Right lobe of liver (tissue), 6 donors: ENCODE results near the gene THBS1. TPM values are rescaled to one million over a fixed set of nuclear protein-coding genes. Genes with fewer than 3 reads are reported as not detected.

ENCODE experiments used
- ATAC-seq, 4 donors: fragments of 200-7000 bp; cut with Tn5 transposase; one replicate each; pipeline ENCODE4 v1.9.1; 2020; ENCODE audit warnings: mild to moderate bottlenecking in 4 of 4, moderate library complexity in 4 of 4
- DNase-seq, 3 donors: peaks; one replicate each; pipeline ENCODE4 v3.0.0-alpha.2; 2020
- H3K27ac ChIP-seq, 3 donors: fragments of 200-600 bp; one replicate each; pipeline ENCODE4 v1.8.0; 2022
- H3K27me3 ChIP-seq, 2 donors: fragments of 200-600 bp; one replicate each; pipeline ENCODE4 v1.8.0; 2022
- H3K36me3 ChIP-seq, 4 donors: fragments of 200-600 bp; sonication (generic) in 1 of 4; one replicate each; pipeline versions ENCODE4 v1.5.1 to v1.8.0; 2017 to 2022; ENCODE audit warnings: control low read depth in 1 of 4
- H3K4me1 ChIP-seq, 4 donors: fragments of 200-600 bp; sonication (generic) in 1 of 4; one replicate each; pipeline versions ENCODE4 v1.5.1 to v1.8.0; 2017 to 2022; ENCODE audit warnings: control low read depth in 1 of 4
- H3K4me3 ChIP-seq, 3 donors: fragments of 200-600 bp; one replicate each; pipeline ENCODE4 v1.8.0; 2022
- H3K9me3 ChIP-seq, 4 donors: fragments of 200-600 bp; sonication (generic) in 1 of 4; one replicate each; pipeline versions ENCODE4 v1.5.1 to v1.8.0; 2017 to 2022; ENCODE audit warnings: control low read depth in 1 of 4
- POLR2A ChIP-seq: fragments of 450-650 bp; IDR thresholded peaks from one replicate; pipeline ENCODE4 v1.6.1; 2017; ENCODE audit warnings: antibody characterized with exemption, mild to moderate bottlenecking
- WGBS: methylation state at CpG from one replicate; pipeline ENCODE4 v1.1.6; 2018; ENCODE audit warnings: low coverage, low lambda C conversion rate; ENCODE audit not compliant: insufficient coverage; ENCODE audit errors: missing lambda C conversion rate; 5-methylcytosine and 5-hydroxymethylcytosine counted together
- intact Hi-C, 2 donors: fragments of 100-400 bp; cut with DNase I; formaldehyde crosslinking; loops; one replicate each; pipeline versions ENCODE4 v1.11.2 to v1.14.1; 2022
- total RNA-seq, 6 experiments: library from RNA; depleted of rRNA in 2 of 6; stranded (reverse); fragments of >200 nt in 2 of 6; fragmentation: NEBNext Ultra II Directional in 3 of 6; extraction: Animal tissue kit (Norgen Biotek cat#: 25700) in 3 of 6; gene quantifications; one replicate each; pipeline versions ENCODE4 v1.1.0 to v1.2.4, GENCODE V29; 2016 to 2023
- TF ChIP-seq, protein P1 (sequence below), 4 donors: fragments of 200-600 bp in 3 of 4; fragments of 450-650 bp in 1 of 4; IDR thresholded peaks; one replicate each; pipeline versions ENCODE4 v1.5.1 to v1.8.0; 2016 to 2022; ENCODE audit warnings: antibody characterized with exemption in 4 of 4, mild to moderate bottlenecking in 2 of 4
- donor health status: DM: no; HTN: yes; CAD: no.
- donor health status: DM: no; HTN: no; CAD: no.
- donor health status: DM: no; HTN: no; CAD: no.
- donor health status: DM: no; HTN: yes; CAD: no.
- donor health status: DM: no; HTN: yes; CAD: no.

THBS1 gene
- total RNA-seq, 6 experiments from 2014 or later: 10.7 to 253 (median 64.6) TPM

DNA sequence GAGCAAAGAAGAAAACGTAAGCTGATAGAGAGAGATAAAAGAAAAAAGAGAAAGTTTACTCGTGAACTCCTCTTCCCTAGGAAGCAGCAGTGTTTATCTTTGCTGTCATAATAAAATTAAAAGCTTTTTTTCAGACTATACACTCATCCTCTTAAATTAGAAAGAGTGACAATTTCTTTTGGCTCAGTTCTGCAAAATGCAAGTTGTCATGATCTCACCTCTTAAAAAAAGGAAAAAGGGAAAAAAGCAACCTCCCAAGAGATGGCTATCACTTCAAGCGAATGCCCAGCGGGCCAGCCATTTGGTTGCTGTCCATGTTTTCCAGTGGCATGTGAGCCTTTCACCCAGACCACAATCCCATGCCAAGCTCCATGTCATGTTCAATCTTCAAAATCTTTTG lies 7.0 kb upstream of the THBS1 start:
- intact Hi-C loops: loop anchor here (10.0 kb wide), 2 partner anchors 269 to 449 kb away; no protein-coding TSS in a partner anchor
- ATAC-seq: no peak
- no peaks in the 10 kb centered on the region for H3K27me3 ChIP-seq
- no peak for TF ChIP-seq POLR2A
- TF ChIP-seq, protein P1, sequence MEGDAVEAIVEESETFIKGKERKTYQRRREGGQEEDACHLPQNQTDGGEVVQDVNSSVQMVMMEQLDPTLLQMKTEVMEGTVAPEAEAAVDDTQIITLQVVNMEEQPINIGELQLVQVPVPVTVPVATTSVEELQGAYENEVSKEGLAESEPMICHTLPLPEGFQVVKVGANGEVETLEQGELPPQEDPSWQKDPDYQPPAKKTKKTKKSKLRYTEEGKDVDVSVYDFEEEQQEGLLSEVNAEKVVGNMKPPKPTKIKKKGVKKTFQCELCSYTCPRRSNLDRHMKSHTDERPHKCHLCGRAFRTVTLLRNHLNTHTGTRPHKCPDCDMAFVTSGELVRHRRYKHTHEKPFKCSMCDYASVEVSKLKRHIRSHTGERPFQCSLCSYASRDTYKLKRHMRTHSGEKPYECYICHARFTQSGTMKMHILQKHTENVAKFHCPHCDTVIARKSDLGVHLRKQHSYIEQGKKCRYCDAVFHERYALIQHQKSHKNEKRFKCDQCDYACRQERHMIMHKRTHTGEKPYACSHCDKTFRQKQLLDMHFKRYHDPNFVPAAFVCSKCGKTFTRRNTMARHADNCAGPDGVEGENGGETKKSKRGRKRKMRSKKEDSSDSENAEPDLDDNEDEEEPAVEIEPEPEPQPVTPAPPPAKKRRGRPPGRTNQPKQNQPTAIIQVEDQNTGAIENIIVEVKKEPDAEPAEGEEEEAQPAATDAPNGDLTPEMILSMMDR (IDR thresholded peaks at IDR 0.05): no peak
- H3K36me3 ChIP-seq: no peaks in the 10 kb centered on the region
- no peaks in the 10 kb centered on the region for H3K9me3 ChIP-seq
- 54% methylated on average over 4 of the region's 4 CpGs for WGBS
- no peak for DNase-seq
- no peaks in the 10 kb centered on the region for H3K4me1 ChIP-seq
- no peak overlapping the region for H3K4me3 ChIP-seq
- H3K27ac ChIP-seq: no peak overlapping the region

DNA sequence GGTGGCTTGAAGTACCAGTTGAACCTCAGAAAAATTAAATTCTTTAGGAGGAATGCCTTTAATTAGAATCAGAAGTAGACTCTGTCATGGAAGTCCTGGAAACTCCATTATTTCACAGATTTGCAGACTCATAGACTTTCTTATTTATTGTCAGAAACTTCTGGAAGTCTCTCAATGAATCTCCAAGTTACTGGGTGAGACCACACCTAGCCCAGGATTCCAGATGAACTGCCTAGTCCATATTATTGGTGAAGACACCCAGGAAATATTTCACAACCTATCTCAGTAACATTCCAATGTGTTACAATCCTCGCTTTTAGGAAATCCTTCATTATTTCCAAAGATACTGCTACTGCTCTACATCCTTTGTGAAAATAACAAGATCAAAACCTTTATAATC lies 6.5 kb upstream of the THBS1 start:
- no peaks in the 10 kb centered on the region for H3K27me3 ChIP-seq
- intact Hi-C loops: loop anchor here (10.0 kb wide), 2 partner anchors 270 to 450 kb away; no protein-coding TSS in a partner anchor

DNA sequence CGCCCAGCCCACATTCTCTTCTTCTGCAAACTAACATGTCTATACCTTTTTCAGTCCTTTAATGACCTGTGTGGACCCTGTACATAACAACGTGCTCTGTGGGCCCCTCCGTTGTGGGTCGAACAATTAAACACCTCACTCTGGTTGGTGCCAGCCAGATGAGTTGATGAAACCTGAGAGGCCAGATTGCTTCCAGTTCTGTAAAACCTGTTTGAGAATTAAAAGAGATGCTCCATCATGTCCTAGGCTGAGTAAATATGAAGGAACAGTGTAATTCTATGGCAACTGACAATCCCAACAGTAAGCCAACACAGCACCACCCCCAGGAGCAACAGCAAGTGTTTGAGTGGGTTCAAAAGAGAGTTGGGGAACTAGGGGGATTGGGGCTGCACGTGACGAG lies 5.7 kb upstream of the THBS1 start:
- Histone ChIP-seq H3K4me3 (no peak overlapping the region), H3K27me3 (no peaks in the 10 kb centered on the region), H3K27ac (no peak overlapping the region), H3K4me1 (peaks cover 0 to 7% (median 0%) of the 10 kb centered on the region in 4 donors), H3K36me3 (no peaks in the 10 kb centered on the region), H3K9me3 (no peaks in the 10 kb centered on the region)
- ATAC-seq (no peak), DNase-seq (no peak)
- WGBS: 81% methylated on average over 4 of the region's 6 CpGs
- TF ChIP-seq POLR2A: no peak
- TF ChIP-seq, protein P1 (IDR thresholded peaks at IDR 0.05): no peak
- intact Hi-C loops: loop anchor here (10.0 kb wide), 2 partner anchors 270 to 450 kb away; no protein-coding TSS in a partner anchor

More for the DNA sequence above, 6.5 kb upstream of the THBS1 start:
- TF ChIP-seq, protein P1 (IDR thresholded peaks at IDR 0.05): no peak
- no peak for TF ChIP-seq POLR2A
- WGBS: 81% methylated on average over 1 of the region's 1 CpG
- Histone ChIP-seq H3K36me3 (no peaks in the 10 kb centered on the region), H3K4me3 (no peak overlapping the region), H3K9me3 (no peaks in the 10 kb centered on the region), H3K27ac (no peak overlapping the region), H3K4me1 (no peaks in the 10 kb centered on the region)
- DNase-seq (no peak), ATAC-seq (no peak)

DNA sequence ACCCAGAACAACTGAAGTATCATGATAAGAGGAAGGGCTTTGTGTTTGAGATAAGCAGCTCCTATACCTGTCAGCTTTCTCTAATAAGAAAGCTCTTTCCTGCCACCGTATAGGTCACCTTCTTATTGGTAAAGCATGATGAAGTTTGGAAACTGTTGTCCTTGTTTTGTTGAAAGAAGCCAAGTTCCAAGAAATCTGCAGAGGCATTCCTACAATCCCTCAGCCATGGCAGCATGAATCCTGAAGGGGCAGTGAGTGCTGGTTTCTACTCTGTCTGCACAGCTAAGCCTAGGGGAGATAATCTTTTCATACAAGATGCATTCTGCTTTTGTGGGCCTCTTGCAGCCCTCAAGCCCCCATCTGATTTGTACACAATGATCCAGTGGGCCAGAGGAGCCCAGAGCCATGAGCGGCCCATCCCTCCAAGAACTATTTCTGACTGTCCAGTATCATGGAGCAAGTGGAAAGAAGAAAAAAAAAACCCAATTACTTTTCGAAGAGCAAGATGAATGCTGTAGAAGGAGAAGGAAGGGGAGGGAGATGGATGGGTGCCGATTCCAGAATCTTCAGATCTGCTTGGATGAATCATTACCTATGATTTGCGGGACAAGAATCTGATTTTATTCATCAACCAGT lies 1.9 kb upstream of the THBS1 start:
- no peak for DNase-seq
- Histone ChIP-seq H3K36me3 (peaks cover 0 to 4% (median 1%) of the 10 kb centered on the region in 4 donors), H3K4me3 (peak overlapping the region in 1 of 3 donors; percentile 53), H3K27me3 (no peaks in the 10 kb centered on the region), H3K9me3 (no peaks in the 10 kb centered on the region), H3K4me1 (peaks cover 0 to 13% (median 0%) of the 10 kb centered on the region in 4 donors), H3K27ac (peak overlapping the region in 2 of 3 donors; percentile 75 to 79)
- ATAC-seq: no peak
- intact Hi-C loops: loop anchor here (10.0 kb wide), 2 partner anchors 274 to 454 kb away; no protein-coding TSS in a partner anchor
- WGBS: 69% methylated on average over 5 of the region's 5 CpGs
- no peak for TF ChIP-seq POLR2A
- TF ChIP-seq, protein P1 (IDR thresholded peaks at IDR 0.05): no peak
